Measurements from ENCODE around the gene LHX4. TPM values are rescaled to one million over a fixed set of nuclear protein-coding genes. Genes with fewer than 3 reads are reported as not detected.

Gene LHX4
- total and polyA plus RNA-seq, 4 donors: under 0.01 to 0.19 (median 0.05) TPM

DNA sequence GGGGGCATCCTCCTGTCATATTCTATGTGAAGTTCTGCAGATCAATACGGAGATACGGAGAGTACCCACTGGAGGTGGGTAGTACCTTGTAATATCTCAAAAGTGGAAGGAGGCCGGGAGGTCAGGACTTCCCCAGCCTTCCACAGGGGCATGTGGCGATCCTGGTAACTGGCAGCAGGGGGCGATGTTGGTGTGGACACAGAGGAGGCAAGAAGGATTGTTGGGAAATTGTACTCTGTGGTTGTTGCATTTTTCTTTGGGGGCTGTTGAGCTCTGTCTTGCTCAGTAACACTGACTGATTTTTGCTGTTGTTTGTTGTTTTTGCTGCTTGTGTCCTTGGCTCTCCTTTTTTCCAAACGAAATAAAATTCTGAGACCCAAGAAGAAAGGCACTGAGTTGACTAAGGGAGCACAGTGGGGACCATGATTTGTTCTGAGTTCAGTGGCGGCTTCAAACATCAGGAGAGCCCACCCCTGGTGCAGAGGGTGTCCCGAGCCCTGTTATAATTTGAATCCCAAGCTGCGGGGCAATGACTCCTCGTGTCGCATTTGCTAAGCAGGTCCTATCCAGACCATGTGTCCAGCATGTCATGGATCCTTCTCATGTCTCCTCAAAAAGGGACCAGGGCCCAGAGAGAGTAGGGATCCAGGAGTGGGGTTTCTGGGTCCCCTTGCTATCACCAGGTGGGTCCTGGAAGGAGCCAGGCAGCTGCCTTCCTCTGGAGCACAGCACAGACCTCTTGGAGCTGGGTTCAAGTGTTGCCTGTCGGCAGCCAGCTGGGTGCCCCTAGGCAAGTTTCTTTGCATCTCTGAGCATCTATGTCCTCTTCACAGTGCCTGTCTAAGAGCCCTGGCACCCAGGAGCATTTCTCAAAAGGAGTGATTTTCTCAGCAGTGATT is 22.8 kb downstream of the LHX4 start:
- no peaks in the 10 kb centered on the region for H3K4me1 ChIP-seq (ENCODE audit: control insufficient read depth in 4 of 4, insufficient read depth in 4 of 4, low read length in 3 of 4)
- H3K9ac ChIP-seq (ENCODE audit: low read depth in 1 of 2, low read length in 2 of 2): no peak overlapping the region
- no peak overlapping the region for H3K27ac ChIP-seq (ENCODE audit: low read depth in 1 of 2, low read length in 2 of 2)
- no peaks in the 10 kb centered on the region for H3K9me3 ChIP-seq (ENCODE audit: control insufficient read depth in 4 of 4, low read length in 3 of 4)
- no peak overlapping the region for H3K4me3 ChIP-seq (ENCODE audit: low read depth in 1 of 3, low read length in 3 of 3)
- H3K36me3 ChIP-seq (ENCODE audit: control insufficient read depth in 4 of 4, insufficient read depth in 3 of 4, low read depth in 1 of 4, low read length in 3 of 4): no peaks in the 10 kb centered on the region
- WGBS: 69% methylated on average over 12 of the region's 12 CpGs
- no peak for TF ChIP-seq NR2F2 (IDR thresholded peaks at IDR 0.05)
- no peak for TF ChIP-seq GABPA (IDR thresholded peaks at IDR 0.05 in 1 of 2, conservative IDR thresholded peaks at IDR 0.05 in 1 of 2)
- TF ChIP-seq YY1 (IDR thresholded peaks at IDR 0.05): no peak
- no peak for TF ChIP-seq TAF1 (conservative IDR thresholded peaks at IDR 0.05)
- TF ChIP-seq, protein P1, sequence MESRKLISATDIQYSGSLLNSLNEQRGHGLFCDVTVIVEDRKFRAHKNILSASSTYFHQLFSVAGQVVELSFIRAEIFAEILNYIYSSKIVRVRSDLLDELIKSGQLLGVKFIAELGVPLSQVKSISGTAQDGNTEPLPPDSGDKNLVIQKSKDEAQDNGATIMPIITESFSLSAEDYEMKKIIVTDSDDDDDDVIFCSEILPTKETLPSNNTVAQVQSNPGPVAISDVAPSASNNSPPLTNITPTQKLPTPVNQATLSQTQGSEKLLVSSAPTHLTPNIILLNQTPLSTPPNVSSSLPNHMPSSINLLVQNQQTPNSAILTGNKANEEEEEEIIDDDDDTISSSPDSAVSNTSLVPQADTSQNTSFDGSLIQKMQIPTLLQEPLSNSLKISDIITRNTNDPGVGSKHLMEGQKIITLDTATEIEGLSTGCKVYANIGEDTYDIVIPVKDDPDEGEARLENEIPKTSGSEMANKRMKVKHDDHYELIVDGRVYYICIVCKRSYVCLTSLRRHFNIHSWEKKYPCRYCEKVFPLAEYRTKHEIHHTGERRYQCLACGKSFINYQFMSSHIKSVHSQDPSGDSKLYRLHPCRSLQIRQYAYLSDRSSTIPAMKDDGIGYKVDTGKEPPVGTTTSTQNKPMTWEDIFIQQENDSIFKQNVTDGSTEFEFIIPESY (IDR thresholded peaks at IDR 0.05): no peak
- TF ChIP-seq, protein P2, sequence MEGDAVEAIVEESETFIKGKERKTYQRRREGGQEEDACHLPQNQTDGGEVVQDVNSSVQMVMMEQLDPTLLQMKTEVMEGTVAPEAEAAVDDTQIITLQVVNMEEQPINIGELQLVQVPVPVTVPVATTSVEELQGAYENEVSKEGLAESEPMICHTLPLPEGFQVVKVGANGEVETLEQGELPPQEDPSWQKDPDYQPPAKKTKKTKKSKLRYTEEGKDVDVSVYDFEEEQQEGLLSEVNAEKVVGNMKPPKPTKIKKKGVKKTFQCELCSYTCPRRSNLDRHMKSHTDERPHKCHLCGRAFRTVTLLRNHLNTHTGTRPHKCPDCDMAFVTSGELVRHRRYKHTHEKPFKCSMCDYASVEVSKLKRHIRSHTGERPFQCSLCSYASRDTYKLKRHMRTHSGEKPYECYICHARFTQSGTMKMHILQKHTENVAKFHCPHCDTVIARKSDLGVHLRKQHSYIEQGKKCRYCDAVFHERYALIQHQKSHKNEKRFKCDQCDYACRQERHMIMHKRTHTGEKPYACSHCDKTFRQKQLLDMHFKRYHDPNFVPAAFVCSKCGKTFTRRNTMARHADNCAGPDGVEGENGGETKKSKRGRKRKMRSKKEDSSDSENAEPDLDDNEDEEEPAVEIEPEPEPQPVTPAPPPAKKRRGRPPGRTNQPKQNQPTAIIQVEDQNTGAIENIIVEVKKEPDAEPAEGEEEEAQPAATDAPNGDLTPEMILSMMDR (IDR thresholded peaks at IDR 0.05; ENCODE audit: low read depth, low read length, missing input control): peak; percentile 89
- TF ChIP-seq FOXA1 (IDR thresholded peaks at IDR 0.05): no peak
- TF ChIP-seq, protein P3, sequence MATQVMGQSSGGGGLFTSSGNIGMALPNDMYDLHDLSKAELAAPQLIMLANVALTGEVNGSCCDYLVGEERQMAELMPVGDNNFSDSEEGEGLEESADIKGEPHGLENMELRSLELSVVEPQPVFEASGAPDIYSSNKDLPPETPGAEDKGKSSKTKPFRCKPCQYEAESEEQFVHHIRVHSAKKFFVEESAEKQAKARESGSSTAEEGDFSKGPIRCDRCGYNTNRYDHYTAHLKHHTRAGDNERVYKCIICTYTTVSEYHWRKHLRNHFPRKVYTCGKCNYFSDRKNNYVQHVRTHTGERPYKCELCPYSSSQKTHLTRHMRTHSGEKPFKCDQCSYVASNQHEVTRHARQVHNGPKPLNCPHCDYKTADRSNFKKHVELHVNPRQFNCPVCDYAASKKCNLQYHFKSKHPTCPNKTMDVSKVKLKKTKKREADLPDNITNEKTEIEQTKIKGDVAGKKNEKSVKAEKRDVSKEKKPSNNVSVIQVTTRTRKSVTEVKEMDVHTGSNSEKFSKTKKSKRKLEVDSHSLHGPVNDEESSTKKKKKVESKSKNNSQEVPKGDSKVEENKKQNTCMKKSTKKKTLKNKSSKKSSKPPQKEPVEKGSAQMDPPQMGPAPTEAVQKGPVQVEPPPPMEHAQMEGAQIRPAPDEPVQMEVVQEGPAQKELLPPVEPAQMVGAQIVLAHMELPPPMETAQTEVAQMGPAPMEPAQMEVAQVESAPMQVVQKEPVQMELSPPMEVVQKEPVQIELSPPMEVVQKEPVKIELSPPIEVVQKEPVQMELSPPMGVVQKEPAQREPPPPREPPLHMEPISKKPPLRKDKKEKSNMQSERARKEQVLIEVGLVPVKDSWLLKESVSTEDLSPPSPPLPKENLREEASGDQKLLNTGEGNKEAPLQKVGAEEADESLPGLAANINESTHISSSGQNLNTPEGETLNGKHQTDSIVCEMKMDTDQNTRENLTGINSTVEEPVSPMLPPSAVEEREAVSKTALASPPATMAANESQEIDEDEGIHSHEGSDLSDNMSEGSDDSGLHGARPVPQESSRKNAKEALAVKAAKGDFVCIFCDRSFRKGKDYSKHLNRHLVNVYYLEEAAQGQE (IDR thresholded peaks at IDR 0.05): no peak
- TF ChIP-seq RAD21 (IDR thresholded peaks at IDR 0.05): peak; percentile 91 to 96
- TF ChIP-seq, protein P4, sequence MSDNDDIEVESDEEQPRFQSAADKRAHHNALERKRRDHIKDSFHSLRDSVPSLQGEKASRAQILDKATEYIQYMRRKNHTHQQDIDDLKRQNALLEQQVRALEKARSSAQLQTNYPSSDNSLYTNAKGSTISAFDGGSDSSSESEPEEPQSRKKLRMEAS (IDR thresholded peaks at IDR 0.05): no peak
- H3K27me3 ChIP-seq (ENCODE audit: control insufficient read depth in 4 of 4, insufficient read depth in 4 of 4, low read length in 3 of 4): peaks cover 0 to 2% (median 0%) of the 10 kb centered on the region in 4 donors
- DNase-seq (ENCODE audit: low spot score): peak; percentile 70

DNA sequence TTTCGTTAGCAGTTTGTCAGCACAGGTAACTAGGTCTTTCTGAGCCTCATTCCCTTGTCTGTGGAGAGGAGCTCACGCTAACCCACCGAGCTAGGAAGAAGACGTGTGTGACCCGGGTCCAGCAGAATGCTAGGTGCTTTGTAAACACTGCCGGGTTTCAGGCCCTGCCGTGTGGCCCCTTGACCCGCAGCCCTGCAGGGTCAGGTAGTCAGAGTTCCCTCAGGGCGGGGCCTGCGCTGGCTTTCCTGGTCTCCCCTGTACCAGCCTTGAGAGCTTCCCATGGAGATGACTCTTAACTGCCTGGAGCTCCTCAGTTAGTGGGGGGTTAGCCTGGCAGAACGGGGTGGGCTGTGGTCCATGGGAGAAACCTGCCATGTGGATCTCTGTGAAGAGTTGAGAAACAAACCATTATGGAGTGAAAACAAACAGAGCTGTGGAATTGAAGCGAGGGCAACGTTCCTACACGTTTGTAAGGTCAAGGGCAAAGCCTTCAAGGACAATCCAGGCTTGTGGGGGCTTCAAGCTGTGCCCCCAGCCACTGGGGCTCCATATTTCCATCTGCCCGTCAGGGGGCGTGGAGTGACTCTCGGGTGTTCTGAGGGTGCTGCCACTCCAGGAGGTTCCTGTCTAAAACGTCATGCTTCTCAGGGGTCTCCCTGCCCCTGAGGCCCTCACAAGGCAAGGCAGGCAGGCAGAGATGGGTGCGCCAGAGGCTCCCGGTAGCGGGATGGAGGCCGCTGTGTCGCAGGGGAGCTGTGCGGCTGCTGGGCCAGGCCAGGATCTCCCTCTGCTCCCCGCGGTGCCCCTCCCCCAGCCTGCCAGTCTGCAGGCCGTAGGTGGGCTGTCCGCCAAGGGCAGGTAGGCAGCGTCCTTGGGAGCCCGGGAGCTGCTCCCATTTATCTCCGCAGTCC is 23.8 kb downstream of the LHX4 start:
- H3K27ac ChIP-seq (ENCODE audit: low read depth in 1 of 2, low read length in 2 of 2): no peak overlapping the region
- 70% methylated on average over 31 of the region's 31 CpGs for WGBS
- H3K27me3 ChIP-seq (ENCODE audit: control insufficient read depth in 4 of 4, insufficient read depth in 4 of 4, low read length in 3 of 4): peaks cover 0 to 2% (median 0%) of the 10 kb centered on the region in 4 donors
- no peaks in the 10 kb centered on the region for H3K9me3 ChIP-seq (ENCODE audit: control insufficient read depth in 4 of 4, low read length in 3 of 4)
- H3K4me3 ChIP-seq (ENCODE audit: low read depth in 1 of 3, low read length in 3 of 3): no peak overlapping the region
- H3K9ac ChIP-seq (ENCODE audit: low read depth in 1 of 2, low read length in 2 of 2): no peak overlapping the region
- H3K4me1 ChIP-seq (ENCODE audit: control insufficient read depth in 4 of 4, insufficient read depth in 4 of 4, low read length in 3 of 4): no peaks in the 10 kb centered on the region
- no peak for TF ChIP-seq FOXA2 (IDR thresholded peaks at IDR 0.05)
- TF ChIP-seq, protein P4 (IDR thresholded peaks at IDR 0.05): no peak
- no peak for DNase-seq (ENCODE audit: low spot score)
- no peaks in the 10 kb centered on the region for H3K36me3 ChIP-seq (ENCODE audit: control insufficient read depth in 4 of 4, insufficient read depth in 3 of 4, low read depth in 1 of 4, low read length in 3 of 4)

Measured in liver (tissue), 9 donors.